ENCODE data around the gene EPHB6.
A peak's percentile ranks its signal among the peaks of the same experiment; 100 is the strongest.

Gene EPHB6

GRCh38 chr7:142854372-142855113 is at the start of gene EPHB6:
EPHB6 (plus strand) TSS chr7:142855076; CDS start chr7:142863228, 8,152 bp downstream.
- DNase-seq (ENCODE audit: low read depth) = no peak
- H3K4me3 ChIP-seq (ENCODE audit: low read length) = peak within 1 kb of the TSS; percentile 75
- no peak for TF ChIP-seq CTCF (conservative IDR thresholded peaks at IDR 0.05; ENCODE audit: low read depth, low read length)

- H3K4me3 ChIP-seq (ENCODE audit: low read length) = no peak overlapping the region
- no peak for DNase-seq (ENCODE audit: low read depth)
- no peak for TF ChIP-seq CTCF (conservative IDR thresholded peaks at IDR 0.05; ENCODE audit: low read depth, low read length)
Measured at GRCh38 chr7:142805350-142806021, 49.4 kb upstream of the EPHB6 start.

GRCh38 chr7:142806022-142806356 is 48.9 kb upstream of the EPHB6 start:
- TF ChIP-seq CTCF (conservative IDR thresholded peaks at IDR 0.05; ENCODE audit: low read depth, low read length) = no peak
- no peak for DNase-seq (ENCODE audit: low read depth)
- H3K4me3 ChIP-seq (ENCODE audit: low read length) = no peak overlapping the region

GRCh38 chr7:142806957-142807356 is 47.9 kb upstream of the EPHB6 start:
- no peak overlapping the region for H3K4me3 ChIP-seq (ENCODE audit: low read length)
- DNase-seq (ENCODE audit: low read depth) = no peak
- TF ChIP-seq CTCF (conservative IDR thresholded peaks at IDR 0.05; ENCODE audit: low read depth, low read length) = no peak

GRCh38 chr7:142807855-142808460 is 46.9 kb upstream of the EPHB6 start:
- TF ChIP-seq CTCF (conservative IDR thresholded peaks at IDR 0.05; ENCODE audit: low read depth, low read length) = no peak
- H3K4me3 ChIP-seq (ENCODE audit: low read length) = no peak overlapping the region
- no peak for DNase-seq (ENCODE audit: low read depth)

- TF ChIP-seq CTCF (conservative IDR thresholded peaks at IDR 0.05; ENCODE audit: low read depth, low read length) = no peak
- H3K4me3 ChIP-seq (ENCODE audit: low read length) = no peak overlapping the region
- DNase-seq (ENCODE audit: low read depth) = no peak
Measured at GRCh38 chr7:142808461-142808801, 46.4 kb upstream of the EPHB6 start.

Data from retinal pigment epithelial cell (primary cell).